HepG2 (cell line): ENCODE data around the gene C1orf159. TPM values are rescaled to one million over a fixed set of nuclear protein-coding genes. Genes with fewer than 3 reads are reported as not detected.
A peak's percentile ranks its signal among the peaks of the same experiment; 100 is the strongest.

Experiments used
- ATAC-seq: fragments of 200-7000 bp; cut with Tn5 transposase; 3 replicates; pipeline ENCODE4 v1.9.1; 2020; ENCODE audit warnings: mild to moderate bottlenecking, moderate library complexity
- BruUV-seq: library from RNA; stranded (reverse); fragments of 400-500 nt; replicated peaks from 2 replicates; lab custom pipeline; 2021; lab: Mats Ljungman, UMichigan
- CTCF ChIA-PET: fragments of 300-600 bp; formaldehyde crosslinking; extraction: SDS; loops from one replicate; lab custom pipeline; 2021; ENCODE audit warnings: low total read pairs, inconsistent platforms, low intra/inter-chr PET ratio; lab: Yijun Ruan, JAX
- POLR2A ChIA-PET: fragments of 350-600 bp; sonication (Branson Sonifier 250); formaldehyde crosslinking; loops from one replicate; lab custom pipeline; 2020; ENCODE audit warnings: antibody characterized with exemption, inconsistent platforms; lab: Yijun Ruan, JAX
- DNase-seq: peaks from one replicate; pipeline ENCODE4 v3.0.0-alpha.2; 2015; ENCODE audit warnings: low spot score
- FAIRE-seq: peaks from 3 replicates; lab custom pipeline; 2011; peaks lifted over from hg19 to GRCh38; lab: Jason Lieb, UNC
- H2AFZ ChIP-seq: one replicate; pipeline ENCODE4 v1.6.1; 2011; ENCODE audit warnings: low read length, inconsistent platforms
- H3K27ac ChIP-seq: fragments of 300-600 bp; 3 replicates; pipeline ENCODE4 v1.8.0; 2011; ENCODE audit warnings: mixed run types, mild to moderate bottlenecking, mixed read lengths, low read length, inconsistent platforms; ENCODE audit not compliant: insufficient read depth; ENCODE audit errors: extremely low read length
- H3K27me3 ChIP-seq, 2 experiments: fragments of 200-600 bp in 1 of 2; 2 replicates in 1 of 2; 3 replicates in 1 of 2; pipeline versions ENCODE4 v1.6.0 to v1.8.0; 2011; ENCODE audit warnings: low read length in 2 of 2, mild to moderate bottlenecking in 2 of 2, moderate library complexity in 2 of 2, inconsistent platforms in 1 of 2; ENCODE audit not compliant: insufficient read depth in 2 of 2, control insufficient read depth in 1 of 2
- H3K36me3 ChIP-seq, 2 experiments: fragments of 200-600 bp in 1 of 2; replicated peaks in 1 of 2; 2 replicates in 1 of 2; 3 replicates in 1 of 2; pipeline versions ENCODE4 v1.5.1 to v1.8.0; 2011; ENCODE audit warnings: low read length in 2 of 2, inconsistent platforms in 1 of 2; ENCODE audit not compliant: insufficient read depth in 2 of 2, control insufficient read depth in 1 of 2
- H3K4me1 ChIP-seq: 2 replicates; pipeline ENCODE4 v1.5.1; 2012; ENCODE audit warnings: low read length, inconsistent platforms; ENCODE audit not compliant: insufficient read depth
- H3K4me2 ChIP-seq: 2 replicates; pipeline ENCODE4 v1.6.0; 2011; ENCODE audit warnings: low read depth, low read length, inconsistent platforms
- H3K4me3 ChIP-seq, 3 experiments: fragments of 200-600 bp in 1 of 3; sonication (generic), shearing (Covaris generic) in 1 of 3; replicated peaks in 1 of 3; 2 replicates each; pipeline ENCODE4 v1.5.1; 2011 to 2016; ENCODE audit warnings: low read length in 3 of 3, inconsistent platforms in 2 of 3, low read depth in 2 of 3, mild to moderate bottlenecking in 2 of 3, control low read depth in 1 of 3, mixed read lengths in 1 of 3; ENCODE audit not compliant: insufficient read depth in 1 of 3
- H3K79me2 ChIP-seq: one replicate; pipeline ENCODE4 v1.6.1; 2011; ENCODE audit warnings: low read length, inconsistent platforms; ENCODE audit not compliant: insufficient read depth
- H3K9ac ChIP-seq: 2 replicates; pipeline ENCODE4 v1.6.0; 2011; ENCODE audit warnings: mild to moderate bottlenecking, low read depth, low read length, inconsistent platforms; ENCODE audit not compliant: insufficient read depth
- H3K9me3 ChIP-seq: 2 replicates; pipeline ENCODE4 v1.5.1; 2012; ENCODE audit warnings: mild to moderate bottlenecking, low read length
- H4K20me1 ChIP-seq: 2 replicates; pipeline ENCODE4 v1.6.0; 2011; ENCODE audit warnings: inconsistent platforms, mild to moderate bottlenecking, low read length, moderate library complexity; ENCODE audit not compliant: insufficient read depth
- KAT8 ChIP-seq: IDR thresholded peaks from 2 replicates; pipeline ENCODE4 v1.6.1; 2016; ENCODE audit warnings: missing genetic modification reagents, missing compliant biosample characterization
- PCBP1 ChIP-seq: fragments of 200-400 bp; formaldehyde crosslinking; IDR thresholded peaks from 2 replicates; pipeline ENCODE4 v1.6.1; 2017; ENCODE audit warnings: mild to moderate bottlenecking, low read depth, low read length, borderline replicate concordance
- REXO4 ChIP-seq: sonication (generic); formaldehyde crosslinking; IDR thresholded peaks from 2 replicates; pipeline ENCODE4 v1.8.0; 2022; ENCODE audit warnings: missing genetic modification reagents, mild to moderate bottlenecking, borderline replicate concordance
- TBP ChIP-seq: sonication (generic); formaldehyde crosslinking; IDR thresholded peaks from 2 replicates; pipeline ENCODE4 v1.5.0; 2020; ENCODE audit warnings: missing genetic modification reagents
- WGBS: methylation state at CpG from one replicate; pipeline ENCODE4 v1.1.6; 2017; ENCODE audit warnings: low lambda C conversion rate; 5-methylcytosine and 5-hydroxymethylcytosine counted together
- in situ Hi-C: cut with HindIII; loops from 2 replicates; pipeline ENCODE4 v1.10.0; 2017; ENCODE audit warnings: low pct_unique_long_range_greater_than_20kb; ENCODE audit not compliant: extremely low pct_ligation_motif_present
- intact Hi-C: fragments of 100-400 bp; cut with micrococcal nuclease; formaldehyde crosslinking; loops from one replicate; pipeline ENCODE4 v1.10.0; 2022; ENCODE audit not compliant: unreplicated experiment
- polyA plus RNA-seq, 8 experiments: library from polyadenylated mRNA; depleted of rRNA in 3 of 8; stranded (reverse) in 7 of 8; unstranded in 1 of 8; fragments of >200 nt; fragmentation: Illumina TruSeq in 4 of 8; extraction: Trizol in 4 of 8; gene quantifications; 2 replicates each; pipeline versions ENCODE4 v1.2.1 to v1.2.3, GENCODE V29; 2011 to 2016; ENCODE audit warnings: low read depth in 4 of 8, missing spikeins in 1 of 8, mixed read lengths in 1 of 8; ENCODE audit not compliant: insufficient read depth in 1 of 8
- total RNA-seq, 5 experiments: library from RNA; depleted of rRNA; stranded (reverse); fragments of >200 nt; fragmentation: Illumina TruSeq; extraction: Trizol; gene quantifications; 2 replicates each; pipeline ENCODE4 v1.2.3, GENCODE V29; 2016; ENCODE audit warnings: low read depth in 1 of 5
- TF ChIP-seq, protein P1 (sequence below): sonication (generic); formaldehyde crosslinking; IDR thresholded peaks from 2 replicates; pipeline ENCODE4 v1.5.0; 2020; ENCODE audit warnings: mild to moderate bottlenecking, missing genetic modification reagents, borderline replicate concordance

The C1orf159 gene
- total and polyA plus RNA-seq, 2 of the 13 experiments (the other 11 are each of a cell fraction or from before 2014, with no cell fraction given) = 3.8 to 6.7 TPM

DNA sequence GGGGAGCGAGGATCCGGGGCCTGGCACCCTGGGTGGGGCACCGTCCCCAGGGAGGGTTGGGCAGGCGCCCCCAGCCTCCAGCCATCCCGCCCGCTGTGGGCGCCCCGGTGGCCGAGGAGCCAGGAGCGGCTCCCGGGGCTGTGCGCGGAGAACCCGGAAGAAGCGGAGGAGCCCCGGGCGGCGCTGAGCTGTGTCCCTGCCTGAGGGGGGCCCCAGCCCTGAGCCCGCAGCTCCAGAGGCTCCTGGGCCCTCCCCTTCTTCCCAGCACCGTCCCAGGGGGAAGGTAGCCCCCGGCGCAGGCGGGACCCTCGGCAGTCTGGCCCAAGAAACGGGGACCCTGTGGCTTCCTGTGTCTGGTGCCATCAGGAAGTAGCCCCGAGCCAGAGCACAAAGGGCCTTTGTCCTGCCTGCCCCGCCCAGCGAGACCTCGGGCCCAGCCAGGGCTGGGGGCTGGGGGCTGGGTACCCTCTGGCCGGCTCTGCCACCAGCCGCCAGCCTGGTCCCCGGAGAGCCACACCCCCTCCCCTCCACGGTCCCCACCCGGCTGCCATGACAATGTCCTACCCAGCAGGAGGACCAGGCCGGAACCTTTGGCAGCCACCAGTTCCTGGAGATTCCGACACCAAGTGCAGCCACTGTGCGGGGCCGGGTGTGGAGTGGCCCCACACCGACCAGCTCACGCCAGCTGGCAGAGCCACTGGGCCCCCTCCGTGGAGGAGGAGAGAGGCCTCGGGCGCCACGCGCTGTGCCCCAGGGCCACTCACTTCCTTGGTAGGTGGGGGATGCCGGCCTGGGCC lies 42.2 kb upstream of the C1orf159 start (continued):
- TF ChIP-seq, protein P1, sequence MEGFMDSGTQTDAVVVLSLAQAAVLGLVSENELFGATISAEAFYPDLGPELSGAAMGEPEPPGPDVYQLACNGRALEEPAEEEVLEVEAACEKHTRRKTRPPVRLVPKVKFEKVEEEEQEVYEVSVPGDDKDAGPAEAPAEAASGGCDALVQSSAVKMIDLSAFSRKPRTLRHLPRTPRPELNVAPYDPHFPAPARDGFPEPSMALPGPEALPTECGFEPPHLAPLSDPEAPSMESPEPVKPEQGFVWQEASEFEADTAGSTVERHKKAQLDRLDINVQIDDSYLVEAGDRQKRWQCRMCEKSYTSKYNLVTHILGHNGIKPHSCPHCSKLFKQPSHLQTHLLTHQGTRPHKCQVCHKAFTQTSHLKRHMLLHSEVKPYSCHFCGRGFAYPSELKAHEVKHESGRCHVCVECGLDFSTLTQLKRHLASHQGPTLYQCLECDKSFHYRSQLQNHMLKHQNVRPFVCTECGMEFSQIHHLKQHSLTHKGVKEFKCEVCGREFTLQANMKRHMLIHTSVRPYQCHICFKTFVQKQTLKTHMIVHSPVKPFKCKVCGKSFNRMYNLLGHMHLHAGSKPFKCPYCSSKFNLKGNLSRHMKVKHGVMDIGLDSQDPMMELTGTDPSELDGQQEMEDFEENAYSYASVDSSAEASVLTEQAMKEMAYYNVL (CRISPR knock-in tag) = no peak
- TF ChIP-seq TBP (CRISPR knock-in tag) (no peak), KAT8 (CRISPR knock-in tag) (no peak; the same call in 1 of the 2 replicates)

- Histone ChIP-seq H3K27ac (peak overlapping the region; percentile 22), H3K4me3 (peak overlapping the region in 1 of 3 experiments; percentile 54; a peak in 1 of 6 replicates), H3K36me3 (no peaks in the 10 kb centered on the region; a peak in 1 of 5 replicates), H3K4me2 (no peak overlapping the region; the same call in 1 of the 2 replicates), H3K27me3 (no peaks in the 10 kb centered on the region), H3K79me2 (no peaks in the 10 kb centered on the region), H2AFZ (no peak overlapping the region), H3K4me1 (peaks cover 39% of the 10 kb centered on the region), H4K20me1 (no peaks in the 10 kb centered on the region; the same call in 1 of the 2 replicates), H3K9ac (peak overlapping the region; percentile 52; the same call in 1 of the 2 replicates), H3K9me3 (no peaks in the 10 kb centered on the region)
- WGBS = 96% methylated on average over 22 of the region's 29 CpGs
- ATAC-seq (no peak), FAIRE-seq (no peak), DNase-seq (no peak)
- POLR2A ChIA-PET = interaction anchor here (0.7 kb wide), 1 partner anchor 29 kb away, joined by 4 read pairs; no protein-coding TSS in a partner anchor
- no peak for TF ChIP-seq REXO4 (CRISPR knock-in tag)
- 0 out of 2 replicates have a peak, but pooled peaks have one; percentile 6 for TF ChIP-seq PCBP1
- intact Hi-C loops (no loop called here), in situ Hi-C loops (no loop called here)
- CTCF ChIA-PET = no interaction called here
- BruUV-seq = no TSS peak
Observed at GRCh38 chr1:1157426-1157913, 41.6 kb upstream of the C1orf159 start.
